ENCODE data around the gene IL17B.

- TF ChIP-seq, protein P1, sequence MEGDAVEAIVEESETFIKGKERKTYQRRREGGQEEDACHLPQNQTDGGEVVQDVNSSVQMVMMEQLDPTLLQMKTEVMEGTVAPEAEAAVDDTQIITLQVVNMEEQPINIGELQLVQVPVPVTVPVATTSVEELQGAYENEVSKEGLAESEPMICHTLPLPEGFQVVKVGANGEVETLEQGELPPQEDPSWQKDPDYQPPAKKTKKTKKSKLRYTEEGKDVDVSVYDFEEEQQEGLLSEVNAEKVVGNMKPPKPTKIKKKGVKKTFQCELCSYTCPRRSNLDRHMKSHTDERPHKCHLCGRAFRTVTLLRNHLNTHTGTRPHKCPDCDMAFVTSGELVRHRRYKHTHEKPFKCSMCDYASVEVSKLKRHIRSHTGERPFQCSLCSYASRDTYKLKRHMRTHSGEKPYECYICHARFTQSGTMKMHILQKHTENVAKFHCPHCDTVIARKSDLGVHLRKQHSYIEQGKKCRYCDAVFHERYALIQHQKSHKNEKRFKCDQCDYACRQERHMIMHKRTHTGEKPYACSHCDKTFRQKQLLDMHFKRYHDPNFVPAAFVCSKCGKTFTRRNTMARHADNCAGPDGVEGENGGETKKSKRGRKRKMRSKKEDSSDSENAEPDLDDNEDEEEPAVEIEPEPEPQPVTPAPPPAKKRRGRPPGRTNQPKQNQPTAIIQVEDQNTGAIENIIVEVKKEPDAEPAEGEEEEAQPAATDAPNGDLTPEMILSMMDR (IDR thresholded peaks at IDR 0.05; ENCODE audit: low read length), result no peak
- TF ChIP-seq EZH2 (IDR thresholded peaks at IDR 0.05; ENCODE audit: borderline replicate concordance, low read length), result no peak
These were observed 37.2 kb downstream of the IL17B start for GRCh38 chr5:149341876-149342275.
